Stimulated activated CD4-positive, alpha-beta T cell treated with anti-CD3 and anti-CD28 coated beads, TNF-alpha, amount 100 ng/mL, for 48 hours (primary cell): ENCODE measurements around the gene RPL18A.

ENCODE experiments used
- DNase-seq, 3 donors: peaks; one replicate each; pipeline ENCODE4 v3.0.0-alpha.2; 2020; ENCODE audit warnings: low read depth in 3 of 3

The RPL18A gene

GRCh38 chr19:17841810-17842662 lies 17.7 kb upstream of the RPL18A start:
- peak; percentile 62 to 89 (median 71) for DNase-seq

- DNase-seq, result no peak
Measured at GRCh38 chr19:17842663-17843291, 16.9 kb upstream of the RPL18A start.

GRCh38 chr19:17843292-17843827 lies 16.4 kb upstream of the RPL18A start:
- no peak for DNase-seq

GRCh38 chr19:17843908-17844490 lies 15.7 kb upstream of the RPL18A start:
- no peak for DNase-seq

GRCh38 chr19:17846146-17846545 lies 13.6 kb upstream of the RPL18A start:
- no peak for DNase-seq

- DNase-seq, result peak; percentile 82 to 87 (median 85)
Measured at GRCh38 chr19:17847538-17848366, 12.0 kb upstream of the RPL18A start, which contains the start of gene JAK3. TSS of gene JAK3 (minus strand) at chr19:17847982. CDS start at chr19:17844417, 3,565 bp downstream.

GRCh38 chr19:17848595-17849292 lies 11.0 kb upstream of the RPL18A start:
- DNase-seq, result no peak

GRCh38 chr19:17854061-17854460 lies 5.6 kb upstream of the RPL18A start:
- no peak for DNase-seq

- peak; percentile 81 to 92 (median 88) for DNase-seq
Measured at GRCh38 chr19:17855280-17856152, 4.2 kb upstream of the RPL18A start.

- no peak for DNase-seq
Measured at GRCh38 chr19:17860331-17860992, 752 bp downstream of the RPL18A start.

GRCh38 chr19:17860993-17861360 lies 1.3 kb downstream of the RPL18A start:
- DNase-seq, result no peak

- no peak for DNase-seq
Measured at GRCh38 chr19:17861542-17862402, 2.1 kb downstream of the RPL18A start.

GRCh38 chr19:17862711-17863519 lies 3.2 kb downstream of the RPL18A start:
- DNase-seq, result no peak

- no peak for DNase-seq
Measured at GRCh38 chr19:17863520-17864182, 3.9 kb downstream of the RPL18A start.

- DNase-seq, result no peak
Measured at GRCh38 chr19:17865364-17866311, 5.9 kb downstream of the RPL18A start.
